NOMO-1 treated with DMSO at 0.1 percent for 48 hours (cell line): ENCODE results near the gene YWHAH.
"Not testable (repeated sequence)": the region's sequence is repeated elsewhere in the genome, so short reads cannot be mapped to it uniquely, and the experiment has no call there.

Experiments
- DNase-seq: peaks from one replicate; lab custom pipeline; 2025; ENCODE audit not compliant: unreplicated experiment; lab: John Stamatoyannopoulos, UW

Gene YWHAH

DNA sequence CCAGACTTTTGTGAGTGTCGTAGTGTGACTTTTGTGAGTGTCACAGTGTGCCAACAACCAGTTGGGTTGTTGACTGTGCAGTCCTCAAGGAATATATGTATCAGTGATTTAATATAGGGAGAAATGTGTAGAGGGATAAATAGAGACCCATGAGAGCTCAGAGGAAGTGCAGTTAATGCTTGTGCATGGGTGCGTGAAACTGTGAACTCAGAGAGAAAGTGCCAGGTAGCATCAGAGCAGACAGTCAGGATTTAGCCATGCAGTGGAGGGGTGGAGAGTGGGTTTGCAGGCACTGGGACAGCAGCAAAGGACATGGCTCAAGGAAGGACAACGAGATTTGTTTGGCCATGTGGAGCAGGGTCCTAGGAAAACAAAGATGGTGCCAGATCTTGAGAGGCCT, 33.6 kb downstream of the YWHAH start:
- no peak for DNase-seq

DNA sequence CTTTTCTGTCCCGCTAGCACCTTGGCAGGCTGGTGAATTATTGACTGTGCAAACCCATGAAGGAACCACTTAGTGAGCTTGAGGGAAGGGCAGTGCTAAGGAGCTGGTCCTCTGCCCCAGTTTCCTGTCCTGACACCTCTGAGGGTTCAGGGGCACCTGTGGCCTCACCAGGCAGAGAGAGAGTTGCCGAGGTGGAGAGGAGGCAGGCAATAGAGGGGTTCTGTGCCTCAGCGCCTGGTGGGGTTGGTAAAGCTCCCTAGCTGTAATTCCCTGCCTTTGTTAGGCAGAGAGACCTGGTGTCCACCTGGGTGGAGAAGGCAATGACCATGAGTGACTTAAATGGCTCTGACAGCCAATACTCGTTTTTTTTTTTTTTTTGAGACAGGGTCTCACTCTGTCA, 36.3 kb downstream of the YWHAH start:
- DNase-seq, result no peak

DNA sequence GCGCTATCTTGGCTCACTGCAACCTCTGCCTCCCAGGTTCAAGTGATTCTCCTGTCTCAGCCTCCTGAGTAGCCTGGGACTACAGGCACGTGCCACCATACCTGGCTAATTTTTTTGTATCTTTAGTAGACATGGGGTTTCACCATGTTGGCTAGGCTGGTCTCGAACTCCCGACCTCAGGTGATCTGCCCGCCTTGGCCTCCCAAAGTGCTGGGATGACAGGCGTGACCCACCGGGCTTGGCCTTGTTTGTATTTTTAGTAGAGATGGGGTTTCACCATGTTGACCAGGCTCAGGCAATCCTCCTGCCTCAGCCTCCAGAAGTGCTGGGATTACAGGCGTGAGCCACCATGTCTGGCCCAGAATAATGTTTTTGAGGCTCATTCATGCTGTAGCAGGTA, 37.6 kb downstream of the YWHAH start:
- DNase-seq, result not testable (repeated sequence)

DNA sequence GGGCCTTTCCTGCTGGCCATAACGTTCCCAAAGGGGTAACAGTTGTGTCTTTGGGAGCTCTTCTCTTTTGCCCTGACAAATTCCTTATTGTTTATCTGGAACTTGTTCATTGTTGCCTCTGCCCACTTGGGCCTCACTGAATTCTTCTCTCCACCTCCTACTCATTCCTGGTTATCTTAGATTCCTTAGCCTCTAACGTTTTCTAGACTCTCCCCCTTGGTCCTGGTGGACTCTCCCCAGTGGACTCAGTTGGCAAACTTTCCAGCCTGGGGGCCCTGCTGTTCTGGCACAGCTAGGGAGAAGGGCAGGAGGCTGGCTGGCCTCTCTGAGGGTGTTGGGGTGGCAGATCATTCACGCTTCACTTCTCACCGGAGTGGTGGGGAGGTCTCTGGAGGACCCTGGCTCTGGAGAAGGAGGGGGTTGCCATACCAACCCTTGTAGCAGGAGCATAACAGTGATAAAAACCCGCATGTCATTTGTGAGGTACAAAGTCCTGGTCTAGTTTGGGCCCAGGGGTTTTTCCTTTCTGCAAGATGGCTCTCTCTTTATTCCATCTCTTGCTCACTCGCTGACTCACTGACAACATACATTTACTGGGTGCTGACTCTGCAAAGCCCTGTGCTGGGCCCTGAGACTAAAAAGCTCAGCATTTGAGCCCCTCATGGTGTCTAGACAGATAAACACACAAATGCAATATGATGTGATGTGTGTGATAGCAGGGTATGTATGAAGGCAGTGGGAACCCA, 39.7 kb downstream of the YWHAH start:
- no peak for DNase-seq

DNA sequence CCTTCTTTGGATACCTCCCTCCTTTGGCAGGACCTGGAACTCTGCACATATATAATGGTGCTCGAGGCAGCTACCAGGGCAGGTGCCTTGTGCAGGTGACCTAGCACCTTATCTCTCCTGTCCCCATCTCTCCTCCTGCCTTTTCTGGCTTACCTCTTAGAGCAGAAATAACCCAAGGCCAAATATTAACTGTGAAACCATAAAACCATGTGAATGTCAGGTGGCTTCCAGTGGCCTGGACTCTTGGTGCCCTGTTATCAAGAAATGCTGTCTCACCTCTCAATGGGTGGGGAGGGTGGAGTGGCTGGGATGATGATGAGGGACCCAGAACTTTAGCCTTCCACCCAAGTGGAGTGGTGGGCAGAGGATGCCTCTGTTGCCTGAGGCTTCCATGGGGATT, 42.9 kb downstream of the YWHAH start:
- no peak for DNase-seq

DNA sequence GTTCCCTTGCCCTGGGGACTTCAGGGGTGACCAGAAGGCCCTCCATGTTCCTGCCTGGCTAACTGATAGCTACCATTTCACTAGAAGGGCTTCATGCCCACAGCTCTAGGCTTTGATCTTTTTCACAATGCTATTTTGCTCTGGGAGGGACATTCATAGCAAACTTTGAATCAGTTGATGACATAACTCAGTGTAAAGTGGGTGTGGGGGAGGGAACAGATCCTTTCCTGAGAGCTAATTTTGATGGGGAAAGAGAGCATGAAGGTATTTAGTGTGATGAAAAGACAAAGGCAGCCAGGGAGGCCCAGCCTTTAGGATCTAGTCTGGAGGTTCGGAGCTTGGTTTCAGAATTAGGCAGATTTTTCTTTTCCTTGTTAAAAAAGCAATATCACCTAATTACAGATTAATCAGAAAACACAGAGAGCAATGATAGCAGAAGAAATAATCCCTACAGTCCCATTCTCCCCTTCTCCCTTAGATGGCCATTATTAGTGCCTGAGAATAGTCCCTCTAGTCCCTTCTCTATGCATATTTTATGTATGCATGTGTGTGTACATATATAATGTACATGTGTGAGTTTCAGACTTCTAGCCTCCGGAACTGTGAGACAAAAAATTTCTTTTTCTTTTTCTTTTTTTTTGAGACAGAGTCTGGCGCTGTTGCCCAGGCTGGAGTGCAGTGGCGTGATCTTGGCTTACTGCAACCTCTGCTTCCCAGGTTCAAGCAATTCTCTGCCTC, 46.9 kb downstream of the YWHAH start:
- DNase-seq, result no peak

DNA sequence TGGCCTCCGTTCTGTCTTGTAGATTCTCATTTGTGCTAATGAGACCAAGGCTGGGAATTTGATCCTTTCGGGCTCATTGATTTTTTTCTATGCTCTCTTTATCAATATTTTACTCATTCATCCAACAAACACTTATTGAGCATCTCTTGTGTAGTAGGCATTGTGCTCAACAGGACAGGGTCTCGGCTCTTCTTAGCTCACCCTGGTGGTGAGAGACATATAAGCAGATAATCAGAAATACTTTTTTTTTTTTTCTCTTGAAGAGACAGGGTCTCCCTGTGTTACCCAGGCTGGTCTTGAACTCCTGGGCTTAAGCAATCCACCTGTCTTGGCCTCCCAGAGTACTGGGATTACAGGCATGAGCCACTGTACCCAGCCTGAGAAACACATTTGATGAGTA, 50.7 kb downstream of the YWHAH start:
- DNase-seq, result no peak

DNA sequence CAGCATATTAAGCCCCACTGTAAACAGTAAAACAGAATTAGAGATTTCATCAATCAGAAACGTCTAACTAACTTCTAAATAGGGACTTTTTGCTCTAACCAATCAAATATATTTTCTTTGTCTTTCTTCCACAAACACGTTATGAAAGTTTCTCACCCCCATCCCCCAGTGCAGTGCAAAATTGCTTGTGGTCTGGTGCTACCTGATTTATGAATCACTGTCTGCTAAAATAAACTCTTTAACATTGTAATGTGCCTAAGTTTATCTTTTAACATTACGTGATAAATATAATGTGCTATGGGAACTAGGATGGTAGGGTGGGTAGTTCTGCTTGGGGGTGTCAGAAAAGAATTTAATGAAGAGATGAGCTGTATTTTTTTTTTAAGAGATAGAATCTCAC, 51.5 kb downstream of the YWHAH start:
- DNase-seq, result no peak

DNA sequence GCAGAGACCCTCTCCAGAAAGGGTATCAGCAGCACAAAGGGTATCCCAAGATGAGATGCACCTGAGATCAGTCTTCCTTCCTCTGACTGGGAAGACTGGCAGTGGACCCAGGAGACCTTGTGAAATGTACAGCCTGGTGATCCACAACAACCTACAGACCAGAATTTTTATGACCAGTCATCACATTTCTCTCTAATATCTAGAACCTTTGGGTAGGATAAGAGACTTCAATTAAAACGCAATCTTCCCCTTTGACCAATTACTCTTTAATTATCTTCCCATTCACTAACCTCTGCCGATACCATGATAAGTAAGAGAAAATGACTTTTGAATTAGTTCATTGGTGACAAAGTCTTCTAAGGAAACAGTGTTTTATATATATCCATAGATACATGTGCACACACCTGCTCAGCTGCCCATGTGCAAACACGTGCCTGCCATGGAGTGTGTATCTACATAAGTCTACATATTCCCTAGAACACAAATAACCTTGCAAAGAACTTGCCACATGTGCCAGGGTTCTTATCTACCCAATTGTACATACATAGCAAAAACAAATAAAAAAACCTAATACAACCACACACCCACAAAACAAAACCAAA, 54.5 kb downstream of the YWHAH start:
- DNase-seq, result no peak

DNA sequence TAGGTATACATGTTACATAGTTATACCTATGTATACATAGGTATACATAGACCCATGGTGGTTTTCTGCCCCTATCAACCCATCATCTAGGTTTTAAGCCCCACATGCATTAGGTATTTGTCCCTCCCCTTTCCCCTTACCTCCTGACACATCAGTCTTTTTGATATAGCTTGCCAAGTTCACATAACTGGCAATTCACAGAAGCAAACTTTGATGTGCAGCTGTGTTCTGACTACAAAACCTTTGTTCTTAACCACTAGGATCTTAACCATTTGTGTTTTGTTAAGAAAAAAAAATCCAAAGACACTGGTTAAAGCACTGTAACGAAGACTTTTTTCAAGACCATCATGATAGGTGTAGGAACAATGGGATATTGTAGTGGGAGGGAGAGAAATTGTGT, 55.8 kb downstream of the YWHAH start:
- DNase-seq, result no peak

DNA sequence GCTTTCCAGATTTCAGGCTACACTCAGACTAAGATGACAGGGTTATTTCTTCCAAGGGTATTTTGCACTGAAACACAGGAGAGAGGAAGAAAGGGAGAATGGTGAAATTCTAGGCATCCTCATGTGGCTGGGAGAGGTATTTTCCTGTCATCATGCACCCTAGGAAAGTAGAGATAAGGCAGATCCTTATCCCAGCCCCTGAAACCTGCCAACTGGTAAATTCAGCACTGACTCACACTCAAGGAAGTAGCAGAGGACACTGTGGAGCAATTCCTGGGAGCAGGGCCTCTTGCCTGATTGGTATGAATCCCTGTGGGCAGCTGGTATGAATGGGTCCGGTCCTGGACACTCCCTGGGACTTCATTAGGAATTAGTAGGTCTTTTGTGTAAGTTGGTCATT, 61.1 kb downstream of the YWHAH start:
- DNase-seq, result no peak
